Measurements from ENCODE around the gene YDJC. TPM values are rescaled to one million over a fixed set of nuclear protein-coding genes. Genes with fewer than 3 reads are reported as not detected.
A peak's percentile ranks its signal among the peaks of the same experiment; 100 is the strongest.
"Not testable (repeated sequence)": the region's sequence is repeated elsewhere in the genome, so short reads cannot be mapped to it uniquely, and the experiment has no call there.

Gene YDJC
- total RNA-seq, 2 donors from 2014 or later, result 39.7 to 48.8 TPM

DNA sequence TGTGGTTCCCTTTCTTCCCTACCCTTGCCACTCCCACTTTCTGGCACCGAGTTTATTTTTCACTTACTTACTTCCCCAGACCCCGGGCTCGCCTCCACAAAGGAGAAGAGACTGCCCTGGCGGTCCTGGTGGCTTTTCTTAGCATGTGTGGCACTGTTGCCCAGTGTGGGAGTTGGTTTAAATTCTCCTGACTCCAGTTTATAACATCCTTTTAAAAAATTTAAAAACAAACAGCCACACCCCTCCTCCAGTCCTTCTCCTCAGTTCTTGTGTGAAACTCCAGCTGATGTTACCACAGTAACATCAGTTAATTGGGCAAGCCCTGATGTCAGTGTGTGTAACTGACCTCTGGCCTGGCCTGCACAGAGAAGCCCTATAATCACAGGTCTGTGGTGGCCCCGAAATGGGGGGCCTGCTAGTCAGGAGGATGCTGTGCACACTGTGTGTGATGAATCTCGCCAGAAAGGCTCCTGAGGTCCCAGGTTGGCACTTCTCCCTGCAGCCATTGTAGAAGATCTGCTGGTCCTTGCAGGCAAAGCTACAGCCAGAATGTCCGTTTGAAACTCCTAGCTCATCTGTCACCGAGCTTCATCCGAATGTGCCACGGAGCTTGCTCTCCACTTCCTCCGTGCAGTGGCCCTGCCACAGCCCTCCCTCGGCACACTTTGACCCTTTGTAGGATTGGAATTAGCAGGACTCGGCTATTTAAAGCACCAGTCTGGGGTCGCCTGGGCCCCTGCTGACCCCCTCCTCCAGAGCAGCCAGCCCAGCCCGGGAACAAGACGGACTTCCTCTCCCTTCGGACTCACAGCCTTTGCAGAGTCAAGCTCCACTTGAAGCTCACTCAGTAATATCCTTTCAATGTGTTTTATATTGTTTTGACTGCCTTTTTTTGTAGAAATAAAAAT lies 7.6 kb downstream of the YDJC start:
- no peak overlapping the region for H3K4me3 Mint-ChIP-seq
- no peaks in the 10 kb centered on the region for H3K9me3 Mint-ChIP-seq
- ATAC-seq (replicated peaks in 1 of 2), result no peak
- H3K27me3 Mint-ChIP-seq (ENCODE audit: low read depth), result no peaks in the 10 kb centered on the region
- peaks cover 0 to 11% of the 10 kb centered on the region in 2 donors for H3K36me3 Mint-ChIP-seq (ENCODE audit: insufficient read depth in 2 of 2)
- H3K4me1 Mint-ChIP-seq (ENCODE audit: low read depth), result peaks cover 40% of the 10 kb centered on the region
- DNase-seq, result no peak
- peak overlapping the region; percentile 30 for H3K27ac Mint-ChIP-seq

DNA sequence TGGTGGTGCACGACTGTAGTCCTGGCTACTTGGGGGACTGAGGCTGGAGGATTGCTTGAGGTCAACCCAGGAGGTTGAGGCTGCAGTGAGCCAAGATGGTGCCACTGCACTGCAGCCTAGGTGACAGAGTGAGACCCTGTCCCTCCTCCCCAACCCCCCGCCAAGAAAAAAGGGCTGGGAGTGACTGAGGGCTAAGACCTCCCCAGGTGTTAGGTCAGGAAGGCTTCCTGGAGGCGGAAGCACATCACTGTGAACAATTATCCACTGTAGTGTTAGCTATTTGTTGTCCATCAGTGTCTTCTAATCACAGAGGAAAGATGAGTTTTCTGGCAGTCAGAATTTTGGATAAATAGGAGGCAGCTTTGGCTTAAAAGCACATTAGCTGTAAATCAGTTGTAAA lies 8.8 kb downstream of the YDJC start:
- Mint-ChIP-seq H3K4me1 (ENCODE audit: low read depth) (peaks cover 28% of the 10 kb centered on the region), H3K9me3 (no peaks in the 10 kb centered on the region), H3K27me3 (ENCODE audit: low read depth) (no peaks in the 10 kb centered on the region), H3K4me3 (no peak overlapping the region), H3K36me3 (ENCODE audit: insufficient read depth in 2 of 2) (peaks cover 1 to 12% of the 10 kb centered on the region in 2 donors), H3K27ac (no peak overlapping the region)
- no peak for DNase-seq
- no peak for ATAC-seq (replicated peaks in 1 of 2)

DNA sequence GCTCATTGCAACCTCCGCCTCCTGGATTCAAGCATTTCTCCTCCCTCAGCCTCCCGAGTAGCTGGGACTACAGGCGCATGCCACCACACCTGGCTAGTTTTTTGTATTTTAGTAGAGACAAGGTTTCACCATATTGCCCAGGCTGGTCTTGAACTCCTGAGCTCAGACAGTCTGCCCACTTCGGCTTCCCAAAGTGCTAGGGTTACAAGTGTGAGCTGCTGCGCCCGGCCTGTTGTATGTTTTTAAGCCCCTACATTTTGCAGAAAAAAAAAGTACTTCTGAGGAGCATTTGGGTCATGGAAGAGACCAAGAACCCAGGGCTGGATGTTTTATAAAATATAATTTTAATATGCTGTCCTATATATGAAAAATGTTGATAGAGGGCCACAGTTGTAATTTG lies 12.5 kb downstream of the YDJC start:
- not testable (repeated sequence) for ATAC-seq (replicated peaks in 1 of 2); H3K27me3 Mint-ChIP-seq (ENCODE audit: low read depth); DNase-seq; H3K9me3 Mint-ChIP-seq; H3K4me3 Mint-ChIP-seq
- peak overlapping the region; percentile 91 for H3K27ac Mint-ChIP-seq
- H3K36me3 Mint-ChIP-seq (ENCODE audit: insufficient read depth in 2 of 2), result peaks cover 5 to 17% of the 10 kb centered on the region in 2 donors
- peaks cover 12% of the 10 kb centered on the region for H3K4me1 Mint-ChIP-seq (ENCODE audit: low read depth)

- Mint-ChIP-seq H3K36me3 (ENCODE audit: insufficient read depth in 2 of 2) (peaks cover 5 to 17% of the 10 kb centered on the region in 2 donors), H3K27me3 (ENCODE audit: low read depth) (no peaks in the 10 kb centered on the region), H3K4me3 (no peak overlapping the region), H3K27ac (no peak overlapping the region), H3K4me1 (ENCODE audit: low read depth) (peaks cover 19% of the 10 kb centered on the region), H3K9me3 (no peaks in the 10 kb centered on the region)
- DNase-seq, result no peak
- ATAC-seq (replicated peaks in 1 of 2), result no peak
These were observed 14.1 kb downstream of the YDJC start for GRCh38 chr22:21615731-21616130.

DNA sequence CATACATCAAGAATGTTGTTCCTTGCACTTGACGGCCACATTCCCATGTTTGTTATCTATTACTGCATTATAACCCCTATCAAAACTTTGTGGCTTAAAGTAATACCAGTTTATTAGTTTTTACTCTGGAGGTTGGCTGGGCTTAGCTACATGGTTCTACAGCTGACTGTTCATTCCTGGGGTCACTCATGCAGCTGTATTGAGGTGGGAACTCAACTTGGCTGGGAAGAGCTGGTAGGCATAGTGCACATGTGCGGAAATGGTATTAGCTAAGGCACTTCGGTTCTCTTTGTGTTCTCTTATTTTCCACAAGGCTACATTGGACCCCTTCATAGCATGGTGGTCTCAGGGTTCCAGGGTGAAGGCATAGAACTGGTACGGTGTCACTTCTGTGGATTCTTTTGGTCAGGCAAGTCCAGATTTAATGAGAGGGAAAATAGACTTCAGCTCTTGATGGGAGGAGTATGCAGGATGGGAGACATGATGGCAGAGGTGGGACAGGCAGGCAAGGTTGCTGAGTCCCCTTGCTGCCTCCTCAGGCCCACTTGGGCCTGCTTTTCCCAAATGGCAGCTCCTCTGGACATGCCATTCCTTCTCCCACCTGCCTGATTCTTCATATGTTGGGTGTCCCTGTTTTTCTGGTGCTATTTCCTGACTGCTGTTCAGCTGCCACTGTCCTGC lies 16.1 kb downstream of the YDJC start:
- H3K4me1 Mint-ChIP-seq (ENCODE audit: low read depth), result peaks cover 17% of the 10 kb centered on the region
- ATAC-seq (replicated peaks in 1 of 2), result no peak
- no peak overlapping the region for H3K27ac Mint-ChIP-seq
- no peaks in the 10 kb centered on the region for H3K9me3 Mint-ChIP-seq
- no peaks in the 10 kb centered on the region for H3K27me3 Mint-ChIP-seq (ENCODE audit: low read depth)
- no peak overlapping the region for H3K4me3 Mint-ChIP-seq
- peaks cover 6 to 15% of the 10 kb centered on the region in 2 donors for H3K36me3 Mint-ChIP-seq (ENCODE audit: insufficient read depth in 2 of 2)
- no peak for DNase-seq

DNA sequence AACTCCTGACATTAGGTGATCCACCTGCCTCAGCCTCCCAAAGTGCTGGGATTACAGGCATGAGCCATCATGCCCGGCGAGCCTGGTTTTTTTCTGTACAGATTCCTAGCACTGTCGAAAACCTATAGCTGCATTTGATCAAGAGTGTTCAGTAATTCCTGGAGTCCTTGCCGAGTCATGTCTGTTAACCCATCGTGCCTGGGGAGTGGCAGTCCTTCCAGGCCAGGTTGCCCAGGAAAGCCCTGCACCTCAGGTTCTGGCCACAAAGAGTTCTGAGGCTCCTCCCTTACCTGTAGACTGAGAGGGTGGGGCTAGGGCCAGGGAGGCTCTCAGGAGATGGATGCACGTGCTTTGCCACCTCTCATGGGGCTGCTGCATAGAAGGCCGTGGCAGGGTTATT lies 17.0 kb downstream of the YDJC start:
- Mint-ChIP-seq H3K27me3 (ENCODE audit: low read depth) (no peaks in the 10 kb centered on the region), H3K36me3 (ENCODE audit: insufficient read depth in 2 of 2) (peaks cover 6 to 15% of the 10 kb centered on the region in 2 donors), H3K9me3 (no peaks in the 10 kb centered on the region), H3K27ac (no peak overlapping the region), H3K4me1 (ENCODE audit: low read depth) (peaks cover 19% of the 10 kb centered on the region), H3K4me3 (no peak overlapping the region)
- no peak for ATAC-seq (replicated peaks in 1 of 2)
- DNase-seq, result no peak

- no peaks in the 10 kb centered on the region for H3K9me3 Mint-ChIP-seq
- H3K4me3 Mint-ChIP-seq, result no peak overlapping the region
- H3K36me3 Mint-ChIP-seq (ENCODE audit: insufficient read depth in 2 of 2), result peaks cover 6 to 14% of the 10 kb centered on the region in 2 donors
- H3K4me1 Mint-ChIP-seq (ENCODE audit: low read depth), result peaks cover 31% of the 10 kb centered on the region
- H3K27ac Mint-ChIP-seq, result no peak overlapping the region
- no peak for ATAC-seq (replicated peaks in 1 of 2)
- no peaks in the 10 kb centered on the region for H3K27me3 Mint-ChIP-seq (ENCODE audit: low read depth)
- DNase-seq, result no peak
These were observed 18.4 kb downstream of the YDJC start for GRCh38 chr22:21611210-21611977.

DNA sequence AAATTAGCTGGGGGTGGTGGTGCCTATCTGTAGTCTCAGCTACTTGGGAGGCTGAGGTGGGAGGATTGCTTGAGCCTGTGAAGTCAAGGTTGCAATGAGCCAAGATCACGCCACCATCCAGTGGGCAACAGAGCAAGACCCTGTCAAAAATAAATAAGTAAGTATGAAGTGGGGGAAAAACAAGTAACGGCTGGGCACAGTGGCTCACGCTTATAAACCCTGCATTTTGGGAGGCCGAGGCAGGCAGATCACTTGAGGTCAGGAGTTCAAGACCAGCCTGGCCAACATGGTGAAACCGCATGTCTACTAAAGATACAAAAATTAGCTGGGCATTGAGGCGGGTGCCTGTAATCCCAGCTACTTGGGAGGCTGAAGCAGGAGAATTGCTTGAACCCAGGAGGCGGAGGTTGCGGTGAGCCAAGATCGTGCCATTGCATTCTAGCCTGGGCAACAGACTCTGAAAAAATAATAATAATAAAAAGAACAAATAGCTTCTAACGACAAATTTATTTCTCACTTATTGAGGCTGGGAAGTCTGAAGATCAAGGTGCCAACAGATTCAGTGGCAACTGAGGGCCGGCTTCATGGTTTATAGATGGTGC lies 20.2 kb downstream of the YDJC start:
- not testable (repeated sequence) for ATAC-seq (replicated peaks in 1 of 2); H3K36me3 Mint-ChIP-seq (ENCODE audit: insufficient read depth in 2 of 2); H3K27me3 Mint-ChIP-seq (ENCODE audit: low read depth); H3K4me3 Mint-ChIP-seq; H3K9me3 Mint-ChIP-seq; DNase-seq
- Mint-ChIP-seq H3K27ac (peak overlapping the region; percentile 52), H3K4me1 (ENCODE audit: low read depth) (peaks cover 40% of the 10 kb centered on the region)

DNA sequence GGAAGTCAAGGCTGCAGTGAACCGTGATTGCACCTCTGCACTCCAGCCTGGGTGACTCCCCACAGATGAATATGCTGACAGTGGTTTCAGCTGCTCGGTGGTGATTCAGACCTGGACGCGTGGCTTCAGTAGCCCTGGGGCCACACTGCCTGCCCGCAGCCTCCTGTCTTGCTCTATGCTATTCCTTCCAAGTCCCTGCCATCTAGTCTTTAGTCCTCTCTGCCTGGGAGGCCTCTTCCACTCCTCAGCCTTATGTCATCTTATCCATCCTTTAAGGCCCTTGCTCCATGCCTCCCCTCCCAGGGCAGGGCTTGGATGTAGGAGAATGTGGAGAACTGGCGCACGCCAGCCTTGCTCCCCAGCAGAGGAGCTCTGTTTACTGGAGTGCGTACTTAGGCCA lies 23.0 kb downstream of the YDJC start:
- H3K27me3 Mint-ChIP-seq (ENCODE audit: low read depth), result no peaks in the 10 kb centered on the region
- DNase-seq (no peak), ATAC-seq (replicated peaks in 1 of 2) (peak in 1 of 2 donors; percentile 62)
- no peak overlapping the region for H3K4me3 Mint-ChIP-seq
- peaks cover 43% of the 10 kb centered on the region for H3K4me1 Mint-ChIP-seq (ENCODE audit: low read depth)
- no peaks in the 10 kb centered on the region for H3K9me3 Mint-ChIP-seq
- H3K27ac Mint-ChIP-seq, result no peak overlapping the region
- H3K36me3 Mint-ChIP-seq (ENCODE audit: insufficient read depth in 2 of 2), result peaks cover 2 to 7% of the 10 kb centered on the region in 2 donors

GRCh38 chr22:21605887-21606564 lies 23.8 kb downstream of the YDJC start:
- Mint-ChIP-seq H3K36me3 (ENCODE audit: insufficient read depth in 2 of 2) (peaks cover 2 to 7% of the 10 kb centered on the region in 2 donors), H3K4me3 (no peak overlapping the region), H3K27me3 (ENCODE audit: low read depth) (no peaks in the 10 kb centered on the region), H3K9me3 (no peaks in the 10 kb centered on the region), H3K27ac (peak overlapping the region; percentile 11), H3K4me1 (ENCODE audit: low read depth) (peaks cover 39% of the 10 kb centered on the region)
- ATAC-seq (replicated peaks in 1 of 2) (no peak), DNase-seq (no peak)

GRCh38 chr22:21603973-21604372 lies 25.8 kb downstream of the YDJC start:
- Mint-ChIP-seq H3K4me1 (ENCODE audit: low read depth) (peaks cover 43% of the 10 kb centered on the region), H3K9me3 (no peaks in the 10 kb centered on the region), H3K36me3 (ENCODE audit: insufficient read depth in 2 of 2) (peaks cover 5 to 11% of the 10 kb centered on the region in 2 donors), H3K27ac (peak overlapping the region; percentile 54), H3K4me3 (no peak overlapping the region), H3K27me3 (ENCODE audit: low read depth) (no peaks in the 10 kb centered on the region)
- ATAC-seq (replicated peaks in 1 of 2) (no peak), DNase-seq (no peak)

DNA sequence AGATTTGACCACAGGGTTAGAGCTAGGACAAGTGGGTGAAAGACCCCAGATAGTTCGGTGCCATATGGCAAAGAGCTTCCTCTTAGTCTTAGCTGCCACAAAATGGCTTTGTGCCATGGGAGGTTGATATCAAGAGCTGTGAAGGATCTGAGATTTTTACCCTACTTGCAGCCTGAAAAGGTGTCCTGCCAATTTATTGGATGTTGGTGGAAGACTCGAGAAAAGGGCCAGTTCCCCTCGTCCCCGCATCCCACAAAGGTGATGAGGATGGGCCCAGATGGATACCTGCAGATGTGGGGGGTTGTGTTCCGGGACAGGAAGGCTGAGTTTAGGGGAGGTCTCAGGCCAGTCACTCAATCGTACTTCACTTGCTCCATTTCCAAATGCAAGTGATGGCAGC lies 27.2 kb downstream of the YDJC start:
- no peak overlapping the region for H3K4me3 Mint-ChIP-seq
- DNase-seq, result no peak
- H3K27ac Mint-ChIP-seq, result no peak overlapping the region
- no peaks in the 10 kb centered on the region for H3K27me3 Mint-ChIP-seq (ENCODE audit: low read depth)
- peaks cover 5 to 16% of the 10 kb centered on the region in 2 donors for H3K36me3 Mint-ChIP-seq (ENCODE audit: insufficient read depth in 2 of 2)
- no peaks in the 10 kb centered on the region for H3K9me3 Mint-ChIP-seq
- ATAC-seq (replicated peaks in 1 of 2), result no peak
- peaks cover 46% of the 10 kb centered on the region for H3K4me1 Mint-ChIP-seq (ENCODE audit: low read depth)
